DMS53 treated with DMSO at 0.1 percent for 48 hours (cell line): ENCODE measurements around the gene RTKN2.
A peak's percentile ranks its signal among the peaks of the same experiment; 100 is the strongest.
"Not testable (repeated sequence)": the region's sequence is repeated elsewhere in the genome, so short reads cannot be mapped to it uniquely, and the experiment has no call there.

Experiments used
- DNase-seq: peaks from one replicate; lab custom pipeline; 2025; ENCODE audit not compliant: unreplicated experiment; lab: John Stamatoyannopoulos, UW

RTKN2 gene

GRCh38 chr10:62268399-62269114 is at the start of gene RTKN2:
TSS of gene RTKN2 (minus strand) at chr10:62268844. CDS start at chr10:62268610, 234 bp downstream.
- peak; percentile 90 for DNase-seq

GRCh38 chr10:62317257-62317656 is 48.6 kb upstream of the RTKN2 start:
- no peak for DNase-seq

- no peak for DNase-seq
Observed at GRCh38 chr10:62309254-62309653, 40.6 kb upstream of the RTKN2 start.

- no peak for DNase-seq
Observed at GRCh38 chr10:62308101-62308500, 39.5 kb upstream of the RTKN2 start.

- DNase-seq = no peak
Observed at GRCh38 chr10:62307635-62308034, 39.0 kb upstream of the RTKN2 start.

- no peak for DNase-seq
Observed at GRCh38 chr10:62306663-62307062, 38.0 kb upstream of the RTKN2 start.

GRCh38 chr10:62305813-62306212 is 37.2 kb upstream of the RTKN2 start:
- no peak for DNase-seq

- DNase-seq = no peak
Observed at GRCh38 chr10:62303922-62304321, 35.3 kb upstream of the RTKN2 start.

GRCh38 chr10:62302760-62303159 is 34.1 kb upstream of the RTKN2 start:
- no peak for DNase-seq

- DNase-seq = no peak
Observed at GRCh38 chr10:62297857-62298256, 29.2 kb upstream of the RTKN2 start.

GRCh38 chr10:62284221-62284620 is 15.6 kb upstream of the RTKN2 start:
- no peak for DNase-seq

- DNase-seq = not testable (repeated sequence)
Observed at GRCh38 chr10:62281348-62281747, 12.7 kb upstream of the RTKN2 start.

GRCh38 chr10:62280392-62280791 is 11.7 kb upstream of the RTKN2 start:
- DNase-seq = not testable (repeated sequence)

GRCh38 chr10:62278441-62278910 is 9.8 kb upstream of the RTKN2 start:
- no peak for DNase-seq

- no peak for DNase-seq
Observed at GRCh38 chr10:62277971-62278370, 9.3 kb upstream of the RTKN2 start.

GRCh38 chr10:62270020-62270419 is 1.4 kb upstream of the RTKN2 start:
- DNase-seq = no peak

GRCh38 chr10:62268027-62268398 is 631 bp downstream of the RTKN2 start:
- no peak for DNase-seq

GRCh38 chr10:62266611-62267010 is 2.0 kb downstream of the RTKN2 start:
- DNase-seq = peak; percentile 49

- no peak for DNase-seq
Observed at GRCh38 chr10:62266147-62266546, 2.5 kb downstream of the RTKN2 start.

GRCh38 chr10:62264702-62265436 is 3.8 kb downstream of the RTKN2 start:
- DNase-seq = peak; percentile 51

GRCh38 chr10:62264126-62264525 is 4.5 kb downstream of the RTKN2 start:
- no peak for DNase-seq

GRCh38 chr10:62261666-62262065 is 7.0 kb downstream of the RTKN2 start:
- no peak for DNase-seq
